Activated CD4-positive, alpha-beta T cell treated with anti-CD3 and anti-CD28 coated beads, Interleukin-2, amount 50 U/mL, for 48 hours (primary cell): ENCODE measurements around the gene FMNL2.
"Not testable (repeated sequence)": the region's sequence is repeated elsewhere in the genome, so short reads cannot be mapped to it uniquely, and the experiment has no call there.

Source experiments
- DNase-seq, 2 experiments: peaks; one replicate each; pipeline ENCODE4 v3.0.0-alpha.2; 2020

Gene FMNL2

GRCh38 chr2:152376385-152376784, 41.4 kb downstream of the FMNL2 start:
- DNase-seq, result no peak

GRCh38 chr2:152376968-152377367, 42.0 kb downstream of the FMNL2 start:
- DNase-seq, result no peak

GRCh38 chr2:152379089-152379488, 44.1 kb downstream of the FMNL2 start:
- no peak for DNase-seq

GRCh38 chr2:152380261-152381055, 45.5 kb downstream of the FMNL2 start:
- no peak for DNase-seq

GRCh38 chr2:152383702-152384101, 48.7 kb downstream of the FMNL2 start:
- DNase-seq, result no peak

- DNase-seq, result no peak
Observed at GRCh38 chr2:152384992-152385391, 50.0 kb downstream of the FMNL2 start.

- DNase-seq, result no peak
Observed at GRCh38 chr2:152385650-152386049, 50.7 kb downstream of the FMNL2 start.

GRCh38 chr2:152386266-152386665, 51.3 kb downstream of the FMNL2 start:
- DNase-seq, result no peak

GRCh38 chr2:152387041-152387440, 52.1 kb downstream of the FMNL2 start:
- no peak for DNase-seq

- not testable (repeated sequence) for DNase-seq
Observed at GRCh38 chr2:152388269-152388668, 53.3 kb downstream of the FMNL2 start.

- no peak for DNase-seq
Observed at GRCh38 chr2:152389483-152389882, 54.5 kb downstream of the FMNL2 start.

- DNase-seq, result no peak
Observed at GRCh38 chr2:152390837-152391236, 55.9 kb downstream of the FMNL2 start.

- DNase-seq, result no peak
Observed at GRCh38 chr2:152391318-152391717, 56.3 kb downstream of the FMNL2 start.

GRCh38 chr2:152393377-152393776, 58.4 kb downstream of the FMNL2 start:
- DNase-seq, result no peak

- no peak for DNase-seq
Observed at GRCh38 chr2:152394326-152394725, 59.4 kb downstream of the FMNL2 start.

- DNase-seq, result no peak
Observed at GRCh38 chr2:152395103-152395502, 60.1 kb downstream of the FMNL2 start.

- no peak for DNase-seq
Observed at GRCh38 chr2:152395572-152395971, 60.6 kb downstream of the FMNL2 start.

- no peak for DNase-seq
Observed at GRCh38 chr2:152396051-152396511, 61.1 kb downstream of the FMNL2 start.

GRCh38 chr2:152396763-152397162, 61.8 kb downstream of the FMNL2 start:
- no peak for DNase-seq

GRCh38 chr2:152399003-152399402, 64.0 kb downstream of the FMNL2 start:
- no peak for DNase-seq

GRCh38 chr2:152400607-152401214, 65.7 kb downstream of the FMNL2 start:
- DNase-seq, result no peak

GRCh38 chr2:152402780-152403759, 68.1 kb downstream of the FMNL2 start:
- DNase-seq, result no peak
